IMR-90 (cell line): ENCODE measurements around the gene NF1. TPM values are rescaled to one million over a fixed set of nuclear protein-coding genes. Genes with fewer than 3 reads are reported as not detected.

Experiments
- ATAC-seq: fragments of 200-7000 bp; cut with Tn5 transposase; 2 replicates; pipeline ENCODE4 v1.9.1; 2020; ENCODE audit warnings: low read depth, mild to moderate bottlenecking, moderate library complexity
- BruUV-seq: library from RNA; stranded (reverse); fragments of 400-500 nt; replicated peaks from 2 replicates; lab custom pipeline; 2021; lab: Mats Ljungman, UMichigan
- CTCF ChIA-PET: fragments of 300-600 bp; formaldehyde crosslinking; extraction: SDS; loops from one replicate; lab custom pipeline; 2021; ENCODE audit warnings: antibody characterized with exemption; lab: Yijun Ruan, JAX
- POLR2A ChIA-PET: fragments of 300-600 bp; sonication (Branson Sonifier 250); formaldehyde crosslinking; loops from one replicate; lab custom pipeline; 2022; ENCODE audit warnings: antibody characterized with exemption; ENCODE audit not compliant: unreplicated experiment; lab: Charles Lee
- DNase-seq: peaks from one replicate; pipeline ENCODE4 v3.0.0; 2013
- H2AFZ ChIP-seq: replicated peaks from 2 replicates; pipeline ENCODE3; 2013; ENCODE audit warnings: low read length, mild to moderate bottlenecking; ENCODE audit not compliant: poor library complexity
- H2AK5ac ChIP-seq: 2 replicates; pipeline ENCODE4 v1.6.1; 2013; ENCODE audit warnings: low read depth, low read length, inconsistent platforms
- H2AK9ac ChIP-seq: replicated peaks from 2 replicates; pipeline ENCODE3; 2013; ENCODE audit warnings: mild to moderate bottlenecking, low read depth, low read length, moderate library complexity; ENCODE audit not compliant: poor library complexity
- H2BK120ac ChIP-seq: 2 replicates; pipeline ENCODE4 v1.6.1; 2013; ENCODE audit warnings: low read depth, low read length, inconsistent platforms
- H2BK15ac ChIP-seq: 3 replicates; pipeline ENCODE4 v1.6.1; 2013; ENCODE audit warnings: low read depth, low read length, inconsistent platforms
- H2BK20ac ChIP-seq: 2 replicates; pipeline ENCODE4 v1.6.1; 2013; ENCODE audit warnings: low read depth, mild to moderate bottlenecking, inconsistent platforms, low read length, moderate library complexity
- H2BK5ac ChIP-seq: 2 replicates; pipeline ENCODE4 v1.6.1; 2013; ENCODE audit warnings: mild to moderate bottlenecking, low read depth, low read length, inconsistent platforms; ENCODE audit not compliant: poor library complexity, severe bottlenecking
- H3K14ac ChIP-seq: replicated peaks from 2 replicates; pipeline ENCODE4 v1.6.1; 2013; ENCODE audit warnings: low read depth, low read length, inconsistent platforms
- H3K18ac ChIP-seq: 2 replicates; pipeline ENCODE4 v1.6.1; 2013; ENCODE audit warnings: low read depth, low read length, control low read depth
- H3K23ac ChIP-seq: 2 replicates; pipeline ENCODE4 v1.6.1; 2013; ENCODE audit warnings: low read depth, low read length, inconsistent platforms
- H3K27ac ChIP-seq: 2 replicates; pipeline ENCODE4 v1.5.1; 2013; ENCODE audit warnings: mild to moderate bottlenecking, control low read depth, low read length; ENCODE audit not compliant: insufficient read depth
- H3K27me3 ChIP-seq: 2 replicates; pipeline ENCODE4 v1.6.1; 2013; ENCODE audit warnings: low read length; ENCODE audit not compliant: control insufficient read depth, insufficient read depth
- H3K36me3 ChIP-seq: 2 replicates; pipeline ENCODE4 v1.6.1; 2013; ENCODE audit warnings: low read length, mixed read lengths; ENCODE audit not compliant: control insufficient read depth, insufficient read depth
- H3K4ac ChIP-seq: 2 replicates; pipeline ENCODE4 v1.6.1; 2013; ENCODE audit warnings: low read depth, low read length, inconsistent platforms
- H3K4me1 ChIP-seq: 2 replicates; pipeline ENCODE4 v1.6.1; 2013; ENCODE audit warnings: low read length, mixed read lengths; ENCODE audit not compliant: control insufficient read depth, insufficient read depth
- H3K4me2 ChIP-seq: 2 replicates; pipeline ENCODE4 v1.6.1; 2013; ENCODE audit warnings: low read depth, mild to moderate bottlenecking, control low read depth, low read length, moderate library complexity
- H3K4me3 ChIP-seq: 2 replicates; pipeline ENCODE4 v1.5.1; 2013; ENCODE audit warnings: low read depth, mild to moderate bottlenecking, control low read depth, low read length, moderate library complexity; ENCODE audit not compliant: insufficient read depth
- H3K56ac ChIP-seq: 2 replicates; pipeline ENCODE4 v1.6.1; 2013; ENCODE audit warnings: low read length, inconsistent platforms; ENCODE audit not compliant: insufficient read depth; ENCODE audit errors: extremely low read depth
- H3K79me1 ChIP-seq, 2 experiments: 2 replicates each; pipeline ENCODE4 v1.6.1; 2013; ENCODE audit warnings: low read length in 2 of 2, inconsistent platforms in 1 of 2, low read depth in 1 of 2
- H3K9ac ChIP-seq: 2 replicates; pipeline ENCODE4 v1.6.1; 2013; ENCODE audit warnings: low read depth, low read length, control low read depth
- H3K9me1 ChIP-seq: 2 replicates; pipeline ENCODE4 v1.6.1; 2013; ENCODE audit warnings: low read length, inconsistent platforms; ENCODE audit not compliant: insufficient read depth
- H3K9me3 ChIP-seq: 2 replicates; pipeline ENCODE4 v1.6.1; 2013; ENCODE audit warnings: low read length; ENCODE audit not compliant: control insufficient read depth, insufficient read depth
- H4K20me1 ChIP-seq: 2 replicates; pipeline ENCODE4 v1.6.1; 2013; ENCODE audit warnings: low read length, inconsistent platforms; ENCODE audit not compliant: insufficient read depth
- H4K5ac ChIP-seq: 2 replicates; pipeline ENCODE4 v1.6.1; 2013; ENCODE audit warnings: mild to moderate bottlenecking, low read depth, low read length, control low read depth
- H4K8ac ChIP-seq, 2 experiments: 2 replicates each; pipeline ENCODE4 v1.6.1; 2013; ENCODE audit warnings: low read depth in 2 of 2, low read length in 2 of 2, control low read depth in 1 of 2, inconsistent platforms in 1 of 2
- H4K91ac ChIP-seq: 2 replicates; pipeline ENCODE4 v1.6.1; 2013; ENCODE audit warnings: low read depth, low read length, inconsistent platforms; ENCODE audit not compliant: insufficient read depth
- BHLHE40 ChIP-seq: fragments of 150-350 bp; IDR thresholded peaks from 2 replicates; pipeline ENCODE4 v1.6.1; 2016; ENCODE audit warnings: mild to moderate bottlenecking, low read depth, low read length
- CEBPB ChIP-seq: IDR thresholded peaks from 2 replicates; pipeline ENCODE4 v1.6.1; 2012; ENCODE audit warnings: low read depth, low read length, improper control_type of control experiment
- CHD1 ChIP-seq: IDR thresholded peaks from 2 replicates; pipeline ENCODE4 v1.6.1; 2012; ENCODE audit warnings: low read depth, low read length, improper control_type of control experiment
- FOS ChIP-seq: fragments of 150-350 bp; IDR thresholded peaks from 2 replicates; pipeline ENCODE4 v1.6.1; 2016; ENCODE audit warnings: low read depth, low read length
- MXI1 ChIP-seq: IDR thresholded peaks from 2 replicates; pipeline ENCODE4 v1.6.1; 2012; ENCODE audit warnings: low read depth, mild to moderate bottlenecking, low read length, moderate library complexity, borderline replicate concordance
- NFE2L2 ChIP-seq: fragments of 150-350 bp; IDR thresholded peaks from 2 replicates; pipeline ENCODE4 v1.6.1; 2016; ENCODE audit warnings: low read depth, mild to moderate bottlenecking, low read length
- POLR2A ChIP-seq: IDR thresholded peaks from 2 replicates; pipeline ENCODE4 v1.6.1; 2012; ENCODE audit warnings: mild to moderate bottlenecking, low read depth, low read length
- RFX5 ChIP-seq: IDR thresholded peaks from 2 replicates; pipeline ENCODE4 v1.8.0; 2012; ENCODE audit warnings: low read depth, mild to moderate bottlenecking, low read length, moderate library complexity
- SMC3 ChIP-seq: fragments of 150-350 bp; IDR thresholded peaks from 2 replicates; pipeline ENCODE4 v1.6.1; 2016; ENCODE audit warnings: low read depth, mild to moderate bottlenecking, antibody characterized with exemption, low read length, moderate library complexity
- USF2 ChIP-seq: fragments of 150-350 bp; IDR thresholded peaks from 2 replicates; pipeline ENCODE4 v1.6.1; 2017; ENCODE audit warnings: mild to moderate bottlenecking, antibody characterized with exemption, low read length, low read depth
- WGBS, 2 experiments: methylation state at CpG; one replicate each; pipeline versions ENCODE4 v1.1.5 to v1.1.7; 2013; ENCODE audit warnings: missing lambda C conversion rate in 2 of 2; ENCODE audit not compliant: insufficient read length in 1 of 2; ENCODE audit errors: extremely low coverage in 2 of 2; 5-methylcytosine and 5-hydroxymethylcytosine counted together
- dilution Hi-C: fragments of 300-500 bp; cut with HindIII; formaldehyde crosslinking; loops from one replicate; pipeline ENCODE4 v1.14.3; 2018; ENCODE audit warnings: low sequenced_read_pairs; ENCODE audit not compliant: unreplicated experiment
- in situ Hi-C: fragments of 300-500 bp; cut with MboI; formaldehyde crosslinking; loops from 3 replicates; pipeline ENCODE4 v1.14.3; 2019; ENCODE audit warnings: low sequenced_read_pairs, inconsistent platforms, mixed read lengths
- intact Hi-C: fragments of 100-400 bp; cut with micrococcal nuclease; formaldehyde crosslinking; loops from 2 replicates; pipeline ENCODE4 v1.10.0; 2022
- polyA plus RNA-seq, 3 experiments: library from polyadenylated mRNA; depleted of rRNA; stranded (reverse); fragments of >200 nt; gene quantifications; 2 replicates each; pipeline ENCODE4 v1.2.3, GENCODE V29; 2012; ENCODE audit warnings: low replicate concordance in 1 of 3
- total RNA-seq: library from RNA; depleted of rRNA; stranded (reverse); fragments of >200 nt; gene quantifications from 2 replicates; pipeline ENCODE4 v1.2.3, GENCODE V29; 2012
- TF ChIP-seq, protein P1 (sequence below): conservative IDR thresholded peaks from 2 replicates; pipeline ENCODE4 v1.5.1; 2012; ENCODE audit warnings: mild to moderate bottlenecking, low read depth, low read length, improper control_type of control experiment

Gene NF1
- total and polyA plus RNA-seq, 2 of the 4 experiments (the other 2 are of a cell fraction), result 17.9 to 48.6 TPM

GRCh38 chr17:31250229-31250628 lies 155.5 kb downstream of the NF1 start:
- H3K4me1 ChIP-seq, result peaks cover 13% of the 10 kb centered on the region; the same call in 1 of the 2 replicates
- peaks cover 5% of the 10 kb centered on the region for H3K36me3 ChIP-seq
- no peak overlapping the region for H3K27ac ChIP-seq
- peak overlapping the region; percentile 27; the same call in 1 of the 2 replicates for H3K18ac ChIP-seq
- H2AFZ ChIP-seq, result no peak overlapping the region
- DNase-seq (no peak), ATAC-seq (no peak)
- POLR2A ChIA-PET, result no interaction called here
- peak overlapping the region; percentile 28; the same call in 1 of the 2 replicates for H3K4ac ChIP-seq
- H2BK120ac ChIP-seq, result peak overlapping the region; percentile 16; the same call in 1 of the 2 replicates
- H4K5ac ChIP-seq, result no peak overlapping the region; the same call in 1 of the 2 replicates
- no peak overlapping the region for H3K14ac ChIP-seq
- in situ Hi-C loops (no loop called here), dilution Hi-C loops (no loop called here), intact Hi-C loops (loop anchor here (5.0 kb wide), 1 partner anchor 122 kb away; no protein-coding TSS in a partner anchor)
- H3K9me1 ChIP-seq, result peaks cover 2% of the 10 kb centered on the region
- no CpG with 5 or more reads among the region's 1 CpG for WGBS, 2 experiments
- H2AK9ac ChIP-seq, result no peak overlapping the region
- 0 out of 2 replicates have a peak, but pooled peaks cover 6% of the 10 kb centered on the region for H4K20me1 ChIP-seq
- peak overlapping the region; percentile 16; the same call in 1 of the 2 replicates for H2BK20ac ChIP-seq
- peak overlapping the region; percentile 89 for H2BK5ac ChIP-seq
- TF ChIP-seq, protein P1, sequence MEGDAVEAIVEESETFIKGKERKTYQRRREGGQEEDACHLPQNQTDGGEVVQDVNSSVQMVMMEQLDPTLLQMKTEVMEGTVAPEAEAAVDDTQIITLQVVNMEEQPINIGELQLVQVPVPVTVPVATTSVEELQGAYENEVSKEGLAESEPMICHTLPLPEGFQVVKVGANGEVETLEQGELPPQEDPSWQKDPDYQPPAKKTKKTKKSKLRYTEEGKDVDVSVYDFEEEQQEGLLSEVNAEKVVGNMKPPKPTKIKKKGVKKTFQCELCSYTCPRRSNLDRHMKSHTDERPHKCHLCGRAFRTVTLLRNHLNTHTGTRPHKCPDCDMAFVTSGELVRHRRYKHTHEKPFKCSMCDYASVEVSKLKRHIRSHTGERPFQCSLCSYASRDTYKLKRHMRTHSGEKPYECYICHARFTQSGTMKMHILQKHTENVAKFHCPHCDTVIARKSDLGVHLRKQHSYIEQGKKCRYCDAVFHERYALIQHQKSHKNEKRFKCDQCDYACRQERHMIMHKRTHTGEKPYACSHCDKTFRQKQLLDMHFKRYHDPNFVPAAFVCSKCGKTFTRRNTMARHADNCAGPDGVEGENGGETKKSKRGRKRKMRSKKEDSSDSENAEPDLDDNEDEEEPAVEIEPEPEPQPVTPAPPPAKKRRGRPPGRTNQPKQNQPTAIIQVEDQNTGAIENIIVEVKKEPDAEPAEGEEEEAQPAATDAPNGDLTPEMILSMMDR, result no peak
- TF ChIP-seq SMC3, result no peak
- no peak for TF ChIP-seq CEBPB
- no peak for TF ChIP-seq RFX5
- no peak for TF ChIP-seq USF2
- no peak for TF ChIP-seq NFE2L2
- no peak for TF ChIP-seq CHD1
- no peak for TF ChIP-seq BHLHE40
- no peak for TF ChIP-seq FOS
- no peak for TF ChIP-seq MXI1
- TF ChIP-seq POLR2A, result no peak
- H4K91ac ChIP-seq, result peak overlapping the region; percentile 38; the same call in 1 of the 2 replicates
- H3K27me3 ChIP-seq, result no peaks in the 10 kb centered on the region
- H4K8ac ChIP-seq, result peak overlapping the region in 1 of 2 experiments; percentile 76; a peak in 2 of 4 replicates
- CTCF ChIA-PET, result interaction anchor here (1.1 to 1.7 kb wide), 3 partner anchors 16 to 122 kb away, joined by 3 read pairs; no protein-coding TSS in a partner anchor
- no peaks in the 10 kb centered on the region for H3K9me3 ChIP-seq
- 0 out of 2 replicates have a peak overlapping the region, but pooled peaks have one; percentile 10 for H3K56ac ChIP-seq
- peaks cover 6 to 22% of the 10 kb centered on the region in 2 experiments; a peak in 3 of 4 replicates for H3K79me1 ChIP-seq
- H3K4me2 ChIP-seq, result no peak overlapping the region
- no peak overlapping the region for H2AK5ac ChIP-seq
- H3K9ac ChIP-seq, result no peak overlapping the region
- H2BK15ac ChIP-seq, result no peak overlapping the region; the same call in 2 of the 3 replicates
- no TSS peak for BruUV-seq
- H3K23ac ChIP-seq, result peak overlapping the region; percentile 68; the same call in 1 of the 2 replicates
- H3K4me3 ChIP-seq, result no peak overlapping the region
